ENCODE results near the gene ANXA11. TPM values are rescaled to one million over a fixed set of nuclear protein-coding genes. Genes with fewer than 3 reads are reported as not detected.
A peak's percentile ranks its signal among the peaks of the same experiment; 100 is the strongest.

Gene ANXA11
- total and polyA plus RNA-seq, 2 donors (not counting 1 experiment from before 2014, with no cell fraction given) = 88.3 to 177 TPM

GRCh38 chr10:80191589-80192270, 13.6 kb downstream of the ANXA11 start:
- peak overlapping the region; percentile 60 for H3K4me2 ChIP-seq (replicated peaks; ENCODE audit: low read depth, low read length, poor library complexity, severe bottlenecking)
- no peaks in the 10 kb centered on the region for H3K27me3 ChIP-seq (replicated peaks in 1 of 4; ENCODE audit: control extremely low read depth in 1 of 4, control insufficient read depth in 3 of 4, insufficient read depth in 4 of 4, low read length in 3 of 4)
- DNase-seq (no peak), ATAC-seq (ENCODE audit: low read depth) (no peak)
- peaks cover 1 to 3% (median 3%) of the 10 kb centered on the region in 3 donors for H3K9me3 ChIP-seq (ENCODE audit: control extremely low read depth in 1 of 3, control insufficient read depth in 2 of 3, insufficient read depth in 1 of 3, low read length in 2 of 3)
- H3K36me3 ChIP-seq (replicated peaks in 1 of 2; ENCODE audit: control extremely low read depth in 1 of 2, control insufficient read depth in 1 of 2, extremely low read depth in 1 of 2, insufficient read depth in 2 of 2, low read length in 1 of 2) = peaks cover 0 to 13% of the 10 kb centered on the region in 2 experiments
- no peaks in the 10 kb centered on the region for H3K27me3 Mint-ChIP-seq
- H3K9me3 Mint-ChIP-seq (ENCODE audit: insufficient read depth) = peaks cover 3% of the 10 kb centered on the region
- peak overlapping the region; percentile 37 for H3K9ac ChIP-seq (ENCODE audit: low read length)
- peaks cover 55 to 57% of the 10 kb centered on the region in 2 donors for H3K4me1 ChIP-seq (ENCODE audit: control insufficient read depth in 2 of 2, insufficient read depth in 2 of 2, low read length in 2 of 2)
- peak overlapping the region; percentile 26 for H3K4me3 Mint-ChIP-seq
- intact Hi-C loops (cut with micrococcal nuclease) = no loop called here
- peaks cover 73% of the 10 kb centered on the region for H3K4me1 Mint-ChIP-seq
- H3K27ac Mint-ChIP-seq = peak overlapping the region; percentile 80
- ChIA-PET CTCF (interaction anchor here (0.9 to 1.4 kb wide), 3 partner anchors 12 to 31 kb away, joined by 3 to 7 read pairs (median 3); no protein-coding TSS in a partner anchor), POLR2A (no interaction called here)
- WGBS (ENCODE audit: insufficient coverage) = 44% methylated on average over 13 of the region's 16 CpGs
- TF ChIP-seq EZH2 (IDR thresholded peaks at IDR 0.05; ENCODE audit: borderline replicate concordance, insufficient read depth, low read depth, low read length, poor library complexity, severe bottlenecking) (no peak), CTCF (IDR thresholded peaks at IDR 0.05) (no peak)
- H3K4me3 ChIP-seq (ENCODE audit: control extremely low read depth in 1 of 5, extremely low read depth in 1 of 5, insufficient read depth in 1 of 5, low read depth in 2 of 5, low read length in 4 of 5) = no peak overlapping the region
- peaks cover 86% of the 10 kb centered on the region for H3K79me2 ChIP-seq (ENCODE audit: control insufficient read depth, insufficient read depth, low read length)
- peak overlapping the region; percentile 34 for H2AFZ ChIP-seq (ENCODE audit: insufficient read depth, low read depth, low read length, poor library complexity, severe bottlenecking)
- H3K27ac ChIP-seq (ENCODE audit: low read length in 2 of 2) = peak overlapping the region; percentile 8 to 77
- peaks cover 35% of the 10 kb centered on the region for H4K20me1 ChIP-seq (ENCODE audit: control insufficient read depth, insufficient read depth, low read length, poor library complexity, severe bottlenecking)

DNA sequence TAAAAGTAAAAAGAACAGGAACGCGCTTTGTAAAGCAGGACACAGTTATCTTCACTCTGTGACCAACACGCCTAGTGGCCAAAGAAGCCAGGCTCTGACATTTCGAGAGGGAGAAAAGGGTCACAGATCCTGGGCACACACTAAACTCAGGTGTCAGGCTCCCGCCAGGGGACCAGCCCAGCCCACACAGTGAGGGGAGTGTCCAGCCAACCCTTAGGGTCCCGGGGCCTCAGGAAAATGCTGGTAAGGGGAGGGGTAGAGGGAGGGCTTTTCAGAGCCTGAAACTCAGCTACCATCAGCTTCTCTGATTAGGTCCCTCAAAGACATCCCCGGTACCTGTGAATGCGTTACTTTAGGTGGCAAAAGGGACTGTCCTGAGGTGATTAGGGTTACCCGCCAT, 16.6 kb downstream of the ANXA11 start:
- ATAC-seq (ENCODE audit: low read depth) (no peak), DNase-seq (no peak)
- Mint-ChIP-seq H3K4me3 (peak overlapping the region; percentile 37), H3K27ac (peak overlapping the region; percentile 94), H3K9me3 (ENCODE audit: insufficient read depth) (peaks cover 3% of the 10 kb centered on the region), H3K27me3 (no peaks in the 10 kb centered on the region), H3K4me1 (peaks cover 80% of the 10 kb centered on the region)
- Histone ChIP-seq H3K4me2 (replicated peaks; ENCODE audit: low read depth, low read length, poor library complexity, severe bottlenecking) (peak overlapping the region; percentile 80), H3K9me3 (ENCODE audit: control extremely low read depth in 1 of 3, control insufficient read depth in 2 of 3, insufficient read depth in 1 of 3, low read length in 2 of 3) (peaks cover 1 to 3% (median 3%) of the 10 kb centered on the region in 3 donors), H3K4me3 (ENCODE audit: control extremely low read depth in 1 of 5, extremely low read depth in 1 of 5, insufficient read depth in 1 of 5, low read depth in 2 of 5, low read length in 4 of 5) (peak overlapping the region in 1 of 5 experiments; percentile 63), H3K36me3 (replicated peaks in 1 of 2; ENCODE audit: control extremely low read depth in 1 of 2, control insufficient read depth in 1 of 2, extremely low read depth in 1 of 2, insufficient read depth in 2 of 2, low read length in 1 of 2) (peaks cover 3 to 12% of the 10 kb centered on the region in 2 experiments), H2AFZ (ENCODE audit: insufficient read depth, low read depth, low read length, poor library complexity, severe bottlenecking) (no peak overlapping the region), H3K4me1 (ENCODE audit: control insufficient read depth in 2 of 2, insufficient read depth in 2 of 2, low read length in 2 of 2) (peaks cover 63% of the 10 kb centered on the region in 2 donors), H3K79me2 (ENCODE audit: control insufficient read depth, insufficient read depth, low read length) (peaks cover 86% of the 10 kb centered on the region), H3K9ac (ENCODE audit: low read length) (peak overlapping the region; percentile 49), H3K27ac (ENCODE audit: low read length in 2 of 2) (peak overlapping the region; percentile 94 to 96), H3K27me3 (replicated peaks in 1 of 4; ENCODE audit: control extremely low read depth in 1 of 4, control insufficient read depth in 3 of 4, insufficient read depth in 4 of 4, low read length in 3 of 4) (no peaks in the 10 kb centered on the region), H4K20me1 (ENCODE audit: control insufficient read depth, insufficient read depth, low read length, poor library complexity, severe bottlenecking) (peaks cover 24% of the 10 kb centered on the region)
- no peak for TF ChIP-seq EZH2 (IDR thresholded peaks at IDR 0.05; ENCODE audit: borderline replicate concordance, insufficient read depth, low read depth, low read length, poor library complexity, severe bottlenecking)
- TF ChIP-seq CTCF (IDR thresholded peaks at IDR 0.05) = no peak
- ChIA-PET CTCF (interaction anchor here (1.8 to 7.8 kb wide), 4 partner anchors 13 to 129 kb away, joined by 5 to 85 read pairs (median 18); partner anchors contain the start of gene ANXA11), POLR2A (interaction anchor here (1.7 to 1.9 kb wide), 2 partner anchors 10 to 15 kb away, joined by 8 to 33 read pairs; partner anchors contain the start of gene ANXA11)
- WGBS (ENCODE audit: insufficient coverage) = 99% methylated on average over 9 of the region's 9 CpGs
- intact Hi-C loops (cut with micrococcal nuclease) = loop anchor here (1.0 to 5.0 kb wide), 2 partner anchors 8 to 251 kb away; no protein-coding TSS in a partner anchor

Data from B cell (primary cell).